Stomach (tissue), 9 donors: ENCODE data around the gene COL4A1. TPM values are rescaled to one million over a fixed set of nuclear protein-coding genes. Genes with fewer than 3 reads are reported as not detected.

Experiments
- DNase-seq, 2 donors: peaks; one replicate each; pipeline versions ENCODE4 v3.0.0 to v3.0.0-alpha.2; 2013 to 2019
- H3K27ac ChIP-seq, 5 donors: fragments of 200-600 bp in 4 of 5; sonication (generic) in 4 of 5; one replicate each; pipeline ENCODE4 v1.5.1; 2013 to 2019; ENCODE audit warnings: mild to moderate bottlenecking in 1 of 5, moderate library complexity in 1 of 5
- H3K27me3 ChIP-seq, 3 donors: fragments of 200-600 bp; sonication (generic); one replicate each; pipeline ENCODE4 v1.5.1; 2017 to 2019; ENCODE audit warnings: mixed run types in 1 of 3
- H3K36me3 ChIP-seq, 4 donors: fragments of 200-600 bp; sonication (generic); 1 replicate in 3 of 4; 2 replicates in 1 of 4; pipeline ENCODE4 v1.5.1; 2016 to 2019
- H3K4me1 ChIP-seq, 4 donors: fragments of 200-600 bp; sonication (generic); one replicate each; pipeline ENCODE4 v1.5.1; 2016 to 2019
- H3K4me3 ChIP-seq, 4 donors: fragments of 200-600 bp; sonication (generic) in 3 of 4; one replicate each; pipeline ENCODE4 v1.5.1; 2016 to 2019; ENCODE audit warnings: mild to moderate bottlenecking in 1 of 4
- H3K9me3 ChIP-seq, 4 donors: fragments of 200-600 bp; sonication (generic); one replicate each; pipeline ENCODE4 v1.5.1; 2016 to 2019
- EP300 ChIP-seq: sonication (generic); formaldehyde crosslinking; IDR thresholded peaks from one replicate; pipeline ENCODE4 v1.6.1; 2017; ENCODE audit warnings: antibody characterized with exemption
- POLR2A ChIP-seq, 4 donors: fragments of 450-650 bp; IDR thresholded peaks; one replicate each; pipeline ENCODE4 v1.6.1; 2016; ENCODE audit warnings: antibody characterized with exemption in 4 of 4, control low read depth in 2 of 4, mild to moderate bottlenecking in 1 of 4, moderate library complexity in 1 of 4
- POLR2AphosphoS5 ChIP-seq, 3 donors: sonication (generic); formaldehyde crosslinking; IDR thresholded peaks; one replicate each; pipeline ENCODE4 v1.6.1; 2016; ENCODE audit warnings: antibody characterized with exemption in 3 of 3
- WGBS, 5 donors: extraction: QIAGEN DNeasy Blood & Tissue Kit in 3 of 5; methylation state at CpG; one replicate each; pipeline versions ENCODE4 v1.1.5 to v1.1.7; 2013 to 2018; 5-methylcytosine and 5-hydroxymethylcytosine counted together
- intact Hi-C: fragments of 100-400 bp; cut with DNase I; formaldehyde crosslinking; loops from one replicate; pipeline ENCODE4 v1.15.1; 2023; ENCODE audit warnings: low total_unique reads
- polyA plus RNA-seq, 3 donors: library from polyadenylated mRNA; stranded (reverse); fragments of 200-250 nt; gene quantifications; one replicate each; pipeline ENCODE4 v1.2.3, GENCODE V29; 2013
- total RNA-seq, 5 donors: library from RNA; depleted of rRNA; stranded (reverse); fragments of >200 nt; gene quantifications; one replicate each; pipeline versions ENCODE4 v1.1.0 to v1.2.3, GENCODE V29; 2014 to 2016
- TF ChIP-seq, protein P1 (sequence below), 7 experiments: fragments of 450-650 bp in 4 of 7; fragments of 200-600 bp in 3 of 7; sonication (generic) in 3 of 7; IDR thresholded peaks; one replicate each; pipeline ENCODE4 v1.5.1; 2016 to 2019; ENCODE audit warnings: antibody characterized with exemption in 7 of 7, control low read depth in 2 of 7, mild to moderate bottlenecking in 1 of 7
- donor health status: healthy with polysubstance abuse.
- donor health status: Bipolar disorder and iron deficiency.
- donor health status: healthy.

COL4A1 gene
- total and polyA plus RNA-seq, 8 donors = 18.8 to 798 (median 133) TPM

DNA sequence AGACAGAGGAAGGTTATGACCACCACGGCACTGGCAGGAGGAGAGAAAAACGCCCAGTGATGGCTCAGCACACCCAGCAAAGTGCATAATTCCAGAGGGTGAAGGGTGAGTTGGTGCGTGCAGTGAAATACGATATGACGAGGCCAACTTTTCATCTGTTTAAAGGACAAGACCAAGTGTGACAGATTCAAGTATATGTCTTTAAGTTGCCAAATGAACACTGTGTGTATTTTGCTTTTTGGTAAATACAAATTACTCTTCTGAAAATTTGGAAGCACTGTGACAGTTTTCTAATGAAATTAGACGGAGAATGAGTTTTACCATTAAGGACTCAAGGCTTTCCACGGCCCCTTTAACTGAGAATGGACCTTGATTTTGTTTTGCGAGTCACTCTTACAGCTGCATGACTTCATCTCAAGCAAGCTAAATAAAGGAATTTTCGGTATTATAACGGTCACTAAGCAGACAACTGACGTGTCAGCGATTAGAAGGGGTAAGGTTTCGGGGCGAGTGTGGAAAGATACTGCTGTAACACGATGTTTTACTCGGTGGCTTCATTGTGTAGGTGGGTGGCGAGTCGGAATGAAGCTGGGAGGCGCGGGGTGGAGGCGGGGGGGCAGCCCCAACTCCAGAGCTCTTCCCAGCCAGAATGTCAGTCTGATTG, 23.0 kb upstream of the COL4A1 start:
- intact Hi-C loops = no loop called here
- TF ChIP-seq, protein P1, sequence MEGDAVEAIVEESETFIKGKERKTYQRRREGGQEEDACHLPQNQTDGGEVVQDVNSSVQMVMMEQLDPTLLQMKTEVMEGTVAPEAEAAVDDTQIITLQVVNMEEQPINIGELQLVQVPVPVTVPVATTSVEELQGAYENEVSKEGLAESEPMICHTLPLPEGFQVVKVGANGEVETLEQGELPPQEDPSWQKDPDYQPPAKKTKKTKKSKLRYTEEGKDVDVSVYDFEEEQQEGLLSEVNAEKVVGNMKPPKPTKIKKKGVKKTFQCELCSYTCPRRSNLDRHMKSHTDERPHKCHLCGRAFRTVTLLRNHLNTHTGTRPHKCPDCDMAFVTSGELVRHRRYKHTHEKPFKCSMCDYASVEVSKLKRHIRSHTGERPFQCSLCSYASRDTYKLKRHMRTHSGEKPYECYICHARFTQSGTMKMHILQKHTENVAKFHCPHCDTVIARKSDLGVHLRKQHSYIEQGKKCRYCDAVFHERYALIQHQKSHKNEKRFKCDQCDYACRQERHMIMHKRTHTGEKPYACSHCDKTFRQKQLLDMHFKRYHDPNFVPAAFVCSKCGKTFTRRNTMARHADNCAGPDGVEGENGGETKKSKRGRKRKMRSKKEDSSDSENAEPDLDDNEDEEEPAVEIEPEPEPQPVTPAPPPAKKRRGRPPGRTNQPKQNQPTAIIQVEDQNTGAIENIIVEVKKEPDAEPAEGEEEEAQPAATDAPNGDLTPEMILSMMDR (IDR thresholded peaks at IDR 0.05) = no peak
- TF ChIP-seq POLR2AphosphoS5 (IDR thresholded peaks at IDR 0.05) = peak in 2 of 3 donors; percentile 41 to 49
- Histone ChIP-seq H3K27me3 (no peaks in the 10 kb centered on the region), H3K4me3 (peak overlapping the region in 1 of 4 donors; percentile 11), H3K4me1 (peaks cover 0 to 84% (median 46%) of the 10 kb centered on the region in 4 donors), H3K9me3 (no peaks in the 10 kb centered on the region), H3K36me3 (no peaks in the 10 kb centered on the region), H3K27ac (peak overlapping the region; percentile 28 to 92 (median 85))
- no peak for DNase-seq
- WGBS, 5 donors = 61 to 82% (median 70%) methylated on average over 21 of the region's 21 CpGs

- WGBS, 5 donors = 61 to 76% (median 69%) methylated on average over 6 of the region's 6 CpGs
- no peak for DNase-seq
- Histone ChIP-seq H3K4me3 (no peak overlapping the region), H3K27me3 (no peaks in the 10 kb centered on the region), H3K27ac (peak overlapping the region; percentile 7 to 92 (median 85)), H3K4me1 (peaks cover 0 to 84% (median 50%) of the 10 kb centered on the region in 4 donors), H3K36me3 (no peaks in the 10 kb centered on the region), H3K9me3 (no peaks in the 10 kb centered on the region)
- TF ChIP-seq POLR2A (IDR thresholded peaks at IDR 0.05) (no peak), POLR2AphosphoS5 (IDR thresholded peaks at IDR 0.05) (no peak), EP300 (no peak)
- TF ChIP-seq, protein P1 (IDR thresholded peaks at IDR 0.05) = no peak
- intact Hi-C loops = no loop called here
Measured at GRCh38 chr13:110329258-110329657, 22.3 kb upstream of the COL4A1 start.

DNA sequence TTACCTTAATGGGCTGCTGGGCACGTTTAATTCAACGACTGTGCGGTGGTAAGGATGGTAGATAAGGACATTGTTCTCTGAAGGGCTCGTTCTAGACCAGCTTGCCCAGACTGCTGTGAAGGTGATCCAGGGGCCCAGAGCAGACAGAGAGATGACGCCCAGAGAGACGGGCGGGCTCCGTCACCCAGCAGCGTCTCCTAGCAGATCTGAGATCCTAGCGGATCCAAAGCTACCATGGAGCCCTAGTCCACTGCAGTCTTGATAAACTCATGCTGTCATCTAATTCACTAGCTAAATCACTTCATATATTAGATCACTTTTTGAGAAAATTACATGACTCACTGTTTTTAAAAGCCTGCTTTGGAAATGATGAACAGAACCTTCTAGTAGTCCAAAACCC, 21.6 kb upstream of the COL4A1 start:
- intact Hi-C loops = no loop called here
- H3K4me3 ChIP-seq = no peak overlapping the region
- H3K9me3 ChIP-seq = no peaks in the 10 kb centered on the region
- no peak for DNase-seq
- no peak for TF ChIP-seq POLR2A (IDR thresholded peaks at IDR 0.05)
- TF ChIP-seq EP300 = no peak
- TF ChIP-seq POLR2AphosphoS5 (IDR thresholded peaks at IDR 0.05) = no peak
- TF ChIP-seq, protein P1 (IDR thresholded peaks at IDR 0.05) = no peak
- H3K27ac ChIP-seq = peak overlapping the region in 4 of 5 donors; percentile 84 to 92 (median 86)
- H3K27me3 ChIP-seq = no peaks in the 10 kb centered on the region
- 86 to 91% (median 89%) methylated on average over 10 of the region's 10 CpGs for whole genome bisulfite sequencing, 5 donors
- peaks cover 0 to 84% (median 53%) of the 10 kb centered on the region in 4 donors for H3K4me1 ChIP-seq
- H3K36me3 ChIP-seq = no peaks in the 10 kb centered on the region

DNA sequence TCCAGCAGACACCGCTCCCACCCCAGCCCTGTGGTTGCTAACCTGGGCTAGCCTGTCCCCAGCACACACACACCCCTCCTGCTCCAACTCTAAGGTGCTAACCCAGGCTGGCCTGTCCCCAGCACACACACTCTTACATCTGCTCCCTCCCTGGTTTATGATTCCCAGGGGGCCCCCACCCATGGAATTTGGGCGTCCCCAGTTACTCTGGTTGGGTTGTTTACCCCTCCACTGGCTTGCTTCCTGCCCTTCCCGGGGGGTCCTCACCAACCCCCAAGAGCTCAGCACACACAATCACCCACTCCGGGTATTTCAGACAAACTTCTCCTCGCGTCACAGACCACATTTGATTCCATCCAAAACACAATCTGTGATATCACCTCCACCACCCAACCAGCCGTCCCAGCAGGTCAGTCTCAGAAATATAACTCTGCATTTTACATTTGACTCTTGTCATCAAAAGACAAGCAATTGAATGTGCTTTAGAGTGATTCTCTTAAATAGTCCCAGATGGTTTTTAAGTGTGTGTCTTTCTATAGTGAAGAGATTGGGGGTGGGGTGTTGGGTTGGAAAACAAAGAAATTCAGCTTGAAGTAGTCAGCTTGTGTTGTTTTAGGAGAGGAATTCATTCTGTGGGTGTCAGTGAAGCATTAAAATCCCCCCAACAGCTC, 20.2 kb upstream of the COL4A1 start:
- TF ChIP-seq EP300 (no peak), POLR2A (IDR thresholded peaks at IDR 0.05) (no peak), POLR2AphosphoS5 (IDR thresholded peaks at IDR 0.05) (no peak)
- TF ChIP-seq, protein P1 (IDR thresholded peaks at IDR 0.05) = no peak
- peaks cover 0 to 82% (median 54%) of the 10 kb centered on the region in 4 donors for H3K4me1 ChIP-seq
- WGBS, 5 donors = 50 to 58% (median 55%) methylated on average over 6 to 7 of the region's 7 CpGs
- peak overlapping the region in 4 of 5 donors; percentile 84 to 92 (median 86) for H3K27ac ChIP-seq
- H3K9me3 ChIP-seq = no peaks in the 10 kb centered on the region
- no peaks in the 10 kb centered on the region for H3K27me3 ChIP-seq
- intact Hi-C loops = no loop called here
- H3K36me3 ChIP-seq = no peaks in the 10 kb centered on the region
- no peak overlapping the region for H3K4me3 ChIP-seq
- no peak for DNase-seq
